DND-41 (cell line): ENCODE measurements around the gene HMCN1.

Source experiments
- ATAC-seq: fragments of 200-7000 bp; cut with Tn5 transposase; 3 replicates; pipeline ENCODE4 v1.9.1; 2021; ENCODE audit warnings: low read depth; ENCODE audit not compliant: insufficient read depth
- DNase-seq: peaks from one replicate; pipeline ENCODE4 v3.0.0-alpha.2; 2020
- H2AFZ ChIP-seq: 2 replicates; pipeline ENCODE4 v1.6.0; 2012; ENCODE audit warnings: low read depth, low read length
- H3K27ac ChIP-seq: 2 replicates; pipeline ENCODE4 v1.5.1; 2012; ENCODE audit warnings: low read length, inconsistent platforms
- H3K27me3 ChIP-seq: fragments of 200-600 bp; sonication (generic); 2 replicates; pipeline ENCODE4 v1.6.0; 2012; ENCODE audit warnings: low read length, mild to moderate bottlenecking, inconsistent platforms; ENCODE audit not compliant: insufficient read depth, poor library complexity
- H3K36me3 ChIP-seq: 2 replicates; pipeline ENCODE4 v1.5.1; 2012; ENCODE audit warnings: low read length, inconsistent platforms; ENCODE audit not compliant: insufficient read depth
- H3K4me1 ChIP-seq: 2 replicates; pipeline ENCODE4 v1.5.1; 2012; ENCODE audit warnings: mild to moderate bottlenecking, low read length; ENCODE audit not compliant: insufficient read depth
- H3K4me2 ChIP-seq: 2 replicates; pipeline ENCODE4 v1.6.0; 2012; ENCODE audit warnings: mild to moderate bottlenecking, moderate library complexity, low read length, inconsistent platforms; ENCODE audit not compliant: insufficient read depth
- H3K4me3 ChIP-seq, 2 experiments: fragments of 200-600 bp in 1 of 2; shearing (Covaris generic) in 1 of 2; 2 replicates each; pipeline ENCODE4 v1.5.1; 2012 to 2016; ENCODE audit warnings: inconsistent platforms in 2 of 2, low read length in 2 of 2, mild to moderate bottlenecking in 2 of 2, low read depth in 1 of 2, moderate library complexity in 1 of 2
- H3K79me2 ChIP-seq: 2 replicates; pipeline ENCODE4 v1.6.0; 2012; ENCODE audit warnings: low read length, inconsistent platforms; ENCODE audit not compliant: insufficient read depth
- H3K9ac ChIP-seq: 2 replicates; pipeline ENCODE4 v1.6.0; 2012; ENCODE audit warnings: low read depth, mild to moderate bottlenecking, inconsistent platforms, low read length, moderate library complexity
- H3K9me3 ChIP-seq: 2 replicates; pipeline ENCODE4 v1.5.1; 2012; ENCODE audit warnings: low read length, moderate library complexity, mild to moderate bottlenecking, inconsistent platforms; ENCODE audit not compliant: insufficient read depth, severe bottlenecking
- H4K20me1 ChIP-seq: 2 replicates; pipeline ENCODE4 v1.6.0; 2012; ENCODE audit warnings: low read length; ENCODE audit not compliant: insufficient read depth
- CTCF ChIP-seq: IDR thresholded peaks from 2 replicates; pipeline ENCODE4 v1.5.1; 2012; ENCODE audit warnings: borderline replicate concordance, low read length, moderate library complexity, mild to moderate bottlenecking; ENCODE audit not compliant: poor library complexity, severe bottlenecking; ENCODE audit errors: extremely low read depth
- EZH2 ChIP-seq: IDR thresholded peaks from 3 replicates; pipeline ENCODE4 v1.6.1; 2012; ENCODE audit warnings: borderline replicate concordance, low read depth, mild to moderate bottlenecking, moderate library complexity, low read length, inconsistent platforms; ENCODE audit not compliant: severe bottlenecking

Gene HMCN1

GRCh38 chr1:185804608-185805007 lies 70.4 kb downstream of the HMCN1 start:
- H3K4me3 ChIP-seq, result no peak overlapping the region
- H3K9me3 ChIP-seq, result no peaks in the 10 kb centered on the region
- H3K27me3 ChIP-seq, result no peaks in the 10 kb centered on the region
- no peaks in the 10 kb centered on the region for H3K4me1 ChIP-seq
- TF ChIP-seq EZH2 (no peak), CTCF (no peak)
- no peak overlapping the region for H3K9ac ChIP-seq
- DNase-seq, result no peak
- no peaks in the 10 kb centered on the region for H4K20me1 ChIP-seq
- no peaks in the 10 kb centered on the region for H3K36me3 ChIP-seq
- ATAC-seq, result no peak
- no peak overlapping the region for H3K4me2 ChIP-seq
- H3K27ac ChIP-seq, result no peak overlapping the region
- no peak overlapping the region for H2AFZ ChIP-seq
- H3K79me2 ChIP-seq, result no peaks in the 10 kb centered on the region

GRCh38 chr1:185807275-185807674 lies 73.1 kb downstream of the HMCN1 start:
- Histone ChIP-seq H3K4me1 (no peaks in the 10 kb centered on the region), H3K36me3 (no peaks in the 10 kb centered on the region), H4K20me1 (no peaks in the 10 kb centered on the region), H3K4me2 (no peak overlapping the region), H3K4me3 (no peak overlapping the region), H2AFZ (no peak overlapping the region), H3K27ac (no peak overlapping the region), H3K27me3 (no peaks in the 10 kb centered on the region), H3K79me2 (no peaks in the 10 kb centered on the region), H3K9me3 (no peaks in the 10 kb centered on the region), H3K9ac (no peak overlapping the region)
- ATAC-seq (no peak), DNase-seq (no peak)
- TF ChIP-seq CTCF (no peak), EZH2 (no peak)

- ATAC-seq, result no peak
- no peaks in the 10 kb centered on the region for H3K4me1 ChIP-seq
- H3K9ac ChIP-seq, result no peak overlapping the region
Observed at GRCh38 chr1:185808631-185809030, 74.4 kb downstream of the HMCN1 start.

More at GRCh38 chr1:185808631-185809030, 74.4 kb downstream of the HMCN1 start:
- Histone ChIP-seq H3K79me2 (no peaks in the 10 kb centered on the region), H3K27me3 (no peaks in the 10 kb centered on the region), H3K9me3 (no peaks in the 10 kb centered on the region), H2AFZ (no peak overlapping the region), H3K36me3 (no peaks in the 10 kb centered on the region), H3K4me3 (no peak overlapping the region), H4K20me1 (no peaks in the 10 kb centered on the region), H3K27ac (no peak overlapping the region), H3K4me2 (no peak overlapping the region)
- no peak for DNase-seq
- TF ChIP-seq CTCF (no peak), EZH2 (no peak)
